HG02610 (cell line): ENCODE measurements around the gene THUMPD3.

Source experiments
- ATAC-seq: cut with Tn5 transposase; IDR thresholded peaks from one replicate; pipeline ENCODE4 v1.9.1; 2021; ENCODE audit warnings: mild to moderate bottlenecking, moderate library complexity; ENCODE audit not compliant: unreplicated experiment

THUMPD3 gene

GRCh38 chr3:9362731-9363530 is at the start of gene THUMPD3:
THUMPD3 (plus strand) TSS chr3:9363054; CDS start chr3:9365069, 2,015 bp downstream.
- peak; percentile 95 for ATAC-seq

DNA sequence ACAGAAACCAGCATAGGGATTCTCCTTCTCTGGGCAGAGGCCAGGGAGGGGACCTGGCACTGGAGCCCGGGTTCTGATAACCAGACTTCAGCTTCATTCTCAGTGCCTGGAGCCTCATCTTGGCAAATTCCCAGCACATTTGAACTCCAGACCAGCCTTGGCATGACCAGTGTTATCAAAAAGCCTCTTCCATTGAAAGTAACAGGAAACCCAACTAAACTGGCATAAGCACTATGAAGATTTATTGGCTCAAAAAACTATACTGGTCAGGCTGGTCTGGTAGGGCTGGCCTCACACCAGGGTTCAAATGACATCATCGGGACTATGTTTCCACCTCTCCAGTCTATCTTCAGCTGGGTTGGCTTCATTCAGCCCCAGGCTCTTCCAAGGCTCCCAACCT is 48.1 kb upstream of the THUMPD3 start:
- no peak for ATAC-seq

DNA sequence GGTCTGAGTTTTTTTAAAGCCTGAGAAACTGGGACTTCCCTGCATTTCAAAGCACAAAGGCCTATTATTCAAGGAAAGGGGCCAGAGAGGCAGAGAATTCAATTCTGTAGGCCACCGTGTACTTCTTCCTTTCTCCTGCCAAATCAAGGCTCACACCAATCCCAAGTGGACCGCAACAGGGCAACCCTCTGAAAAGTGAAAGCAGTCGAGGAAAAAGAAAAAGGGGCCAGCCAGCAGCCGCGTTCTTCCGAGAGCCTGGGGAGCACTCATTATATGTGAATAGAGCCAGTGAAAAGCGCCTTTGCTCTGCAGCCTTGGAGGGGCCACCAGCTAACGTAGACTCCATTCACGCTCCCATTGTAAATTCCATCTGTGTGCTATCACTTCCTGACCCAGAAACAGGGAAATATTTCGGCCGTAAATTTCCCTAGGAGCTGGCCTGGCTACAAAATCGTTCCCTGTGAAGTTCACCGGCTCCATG is 45.9 kb upstream of the THUMPD3 start:
- no peak for ATAC-seq

DNA sequence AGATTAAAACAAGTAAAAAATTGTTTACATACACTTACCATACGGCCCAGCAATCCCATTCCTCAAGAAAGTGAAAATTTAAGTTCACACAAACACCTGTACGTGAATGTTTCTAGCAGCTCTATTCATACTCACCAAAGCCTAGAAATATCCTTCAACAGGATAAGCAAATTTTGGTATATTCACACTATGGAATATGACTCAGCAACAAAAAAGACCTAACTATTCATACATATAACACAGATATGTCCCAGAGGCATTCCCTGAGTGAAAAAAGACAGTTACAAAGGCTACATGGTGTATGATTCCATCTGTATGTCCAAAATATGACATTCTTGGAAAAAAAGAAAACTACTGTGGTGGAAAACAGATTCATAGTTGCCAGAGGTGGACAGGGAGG is 40.1 kb upstream of the THUMPD3 start:
- ATAC-seq = no peak

DNA sequence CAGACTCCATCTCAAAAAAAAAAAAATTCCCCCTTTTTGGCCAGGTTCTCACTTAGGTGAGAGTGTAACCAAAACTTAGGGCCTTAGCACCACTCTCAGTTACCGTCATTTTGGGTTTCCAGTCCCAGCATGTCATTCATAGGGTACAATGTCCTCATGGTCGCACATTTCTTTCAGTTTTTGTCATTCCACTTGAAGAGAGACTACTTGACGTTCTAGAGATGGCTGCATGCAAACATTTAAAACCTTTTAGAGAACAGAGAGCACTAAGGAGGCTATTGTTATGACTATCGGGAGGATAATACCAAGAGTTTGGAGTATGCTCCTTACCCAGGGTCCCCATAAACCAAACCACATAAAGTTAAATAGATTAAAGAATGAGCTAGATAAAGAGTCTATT is 37.9 kb upstream of the THUMPD3 start:
- ATAC-seq = peak; percentile 86

DNA sequence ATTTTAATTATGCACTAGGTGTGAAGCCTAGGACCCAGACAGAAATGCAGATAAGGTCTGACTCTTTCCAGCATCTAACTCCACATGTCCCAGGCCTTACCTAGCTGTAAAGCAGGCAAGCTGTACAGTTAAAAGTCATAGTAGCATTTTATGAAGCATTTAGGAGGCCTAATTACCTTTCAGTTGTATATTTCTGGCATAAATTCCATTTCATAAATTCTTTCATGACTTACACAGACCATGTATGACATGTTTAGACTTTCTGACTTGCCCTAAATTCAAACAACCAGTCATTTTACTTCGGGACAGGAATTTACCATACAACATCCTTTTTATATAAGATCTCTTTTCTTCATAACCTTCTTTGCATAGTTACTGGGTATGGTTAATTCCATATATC is 35.3 kb upstream of the THUMPD3 start:
- ATAC-seq = no peak

GRCh38 chr3:9330166-9330703 is 32.6 kb upstream of the THUMPD3 start:
- no peak for ATAC-seq

GRCh38 chr3:9331171-9331570 is 31.7 kb upstream of the THUMPD3 start:
- ATAC-seq = no peak

GRCh38 chr3:9332250-9333030 is 30.4 kb upstream of the THUMPD3 start:
- no peak for ATAC-seq

DNA sequence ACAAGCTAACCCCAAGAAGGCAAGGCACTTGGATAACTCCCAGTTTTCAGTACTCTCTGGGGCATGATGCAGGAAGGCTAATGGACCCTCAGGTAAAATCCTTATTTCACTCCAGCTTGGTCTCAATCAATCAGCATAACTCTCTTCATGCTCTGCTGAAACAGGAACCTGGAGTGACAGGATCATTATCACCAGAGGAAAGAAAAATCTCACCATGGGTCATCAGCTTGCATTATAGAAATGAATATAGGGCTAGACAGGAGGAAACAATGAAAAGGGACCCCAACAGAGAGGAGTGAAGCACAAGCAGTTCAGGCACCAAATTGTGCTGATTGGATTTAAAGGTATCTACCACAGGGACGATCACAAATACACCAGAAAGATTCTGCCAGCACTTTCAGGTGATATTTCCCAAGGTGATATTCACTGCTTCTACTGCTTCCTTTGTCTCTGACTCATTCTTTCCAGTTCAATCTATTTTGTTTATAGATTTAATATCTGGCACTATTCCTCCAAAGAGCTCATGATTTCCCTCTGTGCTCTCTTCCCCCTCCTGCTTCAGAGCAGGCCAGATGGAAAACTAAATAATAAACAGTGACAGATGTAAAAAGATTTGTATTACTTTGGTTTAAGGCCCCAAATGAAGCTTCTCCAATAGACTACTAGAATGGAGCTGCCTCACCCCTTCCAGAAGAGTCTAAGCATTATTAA is 22.9 kb upstream of the THUMPD3 start:
- no peak for ATAC-seq

- no peak for ATAC-seq
Observed at GRCh38 chr3:9340472-9340902, 22.4 kb upstream of the THUMPD3 start.

GRCh38 chr3:9342696-9343095 is 20.2 kb upstream of the THUMPD3 start:
- no peak for ATAC-seq

GRCh38 chr3:9343115-9343514 is 19.7 kb upstream of the THUMPD3 start:
- no peak for ATAC-seq

DNA sequence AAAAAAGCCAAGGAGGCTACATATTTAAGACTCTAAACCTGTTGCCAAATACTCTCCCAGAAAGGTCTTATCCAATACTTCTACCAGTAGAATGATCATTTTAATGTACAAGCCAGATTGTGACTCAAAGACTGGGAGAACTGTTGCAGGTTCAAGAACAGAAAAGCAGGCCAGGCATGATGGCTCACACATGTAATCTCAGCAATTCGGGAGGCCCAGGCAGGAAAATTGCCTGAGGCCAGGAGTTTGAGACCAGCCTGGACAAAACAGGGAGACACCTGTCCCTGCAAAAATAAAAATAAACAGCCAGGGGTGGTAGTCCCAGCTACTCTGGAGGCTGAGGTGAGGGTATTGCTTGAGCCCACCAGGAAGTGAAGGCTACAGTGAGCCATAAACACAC is 17.8 kb upstream of the THUMPD3 start:
- no peak for ATAC-seq

DNA sequence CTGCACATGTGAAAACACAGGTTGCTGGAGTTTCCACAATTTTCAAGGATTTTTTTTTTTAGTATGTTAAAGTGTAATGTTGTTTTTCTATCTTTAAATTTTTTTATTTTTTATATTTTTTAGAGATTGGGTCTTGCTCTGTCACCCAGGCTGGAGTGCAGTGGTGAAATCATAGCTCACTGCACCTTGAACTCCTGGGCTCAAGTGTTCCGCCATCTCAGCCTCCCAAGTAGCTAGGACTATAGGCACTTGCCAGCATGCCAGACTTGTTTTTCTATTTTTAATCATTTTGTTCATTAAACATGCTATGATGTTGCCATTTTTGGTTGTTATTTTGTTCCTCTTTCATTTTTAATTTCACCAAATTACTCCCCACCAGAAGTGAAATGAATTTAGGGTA is 16.7 kb upstream of the THUMPD3 start:
- ATAC-seq = no peak

GRCh38 chr3:9347081-9347480 is 15.8 kb upstream of the THUMPD3 start:
- no peak for ATAC-seq

DNA sequence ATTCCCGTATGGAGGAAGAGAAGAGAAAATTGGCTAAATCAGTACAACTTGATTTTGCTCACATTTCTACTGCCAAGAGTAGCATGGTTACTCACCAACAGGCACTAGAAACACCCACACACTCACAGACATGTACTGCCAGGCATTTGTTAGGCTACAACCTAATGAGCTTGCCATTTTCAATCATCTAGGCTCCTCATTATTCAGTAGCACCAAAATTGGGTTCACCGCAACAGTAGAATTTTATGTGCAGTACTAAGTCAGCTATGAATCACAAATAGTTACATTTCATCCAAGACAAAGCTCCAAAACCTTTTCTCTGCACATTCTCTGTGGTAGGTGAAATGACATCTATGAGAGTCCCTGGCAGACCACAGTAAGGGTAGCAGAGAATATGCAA is 15.0 kb upstream of the THUMPD3 start:
- no peak for ATAC-seq

GRCh38 chr3:9349321-9350117 is 13.3 kb upstream of the THUMPD3 start:
- ATAC-seq = no peak

- no peak for ATAC-seq
Observed at GRCh38 chr3:9351709-9352126, 11.1 kb upstream of the THUMPD3 start.
